SK-N-SH treated with all-trans-retinoic acid at 6 μM for 48 hours (cell line): ENCODE measurements around the gene NKAIN4.

ENCODE experiments used
- ATAC-seq: fragments of 200-7000 bp; cut with Tn5 transposase; 3 replicates; pipeline ENCODE4 v1.9.1; 2020; ENCODE audit warnings: mild to moderate bottlenecking, moderate library complexity
- ARNTL ChIP-seq: fragments of 450-650 bp; formaldehyde crosslinking; IDR thresholded peaks from 2 replicates; pipeline ENCODE4 v1.5.0; 2020; ENCODE audit warnings: low read depth, mild to moderate bottlenecking, moderate library complexity, borderline replicate concordance
- BACH2 ChIP-seq: fragments of 250-450 bp; sonication (Bioruptor Pico); IDR thresholded peaks from 2 replicates; pipeline ENCODE4 v1.9.0; 2021; ENCODE audit warnings: mild to moderate bottlenecking, borderline replicate concordance
- CSDC2 ChIP-seq: fragments of 250-450 bp; sonication (Bioruptor Pico); IDR thresholded peaks from 2 replicates; pipeline ENCODE4 v1.5.0; 2020; ENCODE audit warnings: mild to moderate bottlenecking, moderate library complexity
- ESRRG ChIP-seq: fragments of 250-450 bp; sonication (Bioruptor Pico); IDR thresholded peaks from 2 replicates; pipeline ENCODE4 v1.6.1; 2021; ENCODE audit warnings: mild to moderate bottlenecking
- GLIS3 ChIP-seq: fragments of 250-450 bp; sonication (Bioruptor Pico); IDR thresholded peaks from 2 replicates; pipeline ENCODE4 v1.5.0; 2020; ENCODE audit warnings: mild to moderate bottlenecking, moderate library complexity
- ISL1 ChIP-seq: fragments of 250-450 bp; sonication (Bioruptor Pico); IDR thresholded peaks from 2 replicates; pipeline ENCODE4 v2.1.2; 2022; ENCODE audit warnings: mild to moderate bottlenecking, moderate library complexity
- OSR1 ChIP-seq: fragments of 250-450 bp; sonication (Bioruptor Pico); IDR thresholded peaks from 2 replicates; pipeline ENCODE4 v1.8.0; 2022; ENCODE audit warnings: moderate library complexity, mild to moderate bottlenecking, inconsistent platforms
- PPARA ChIP-seq: fragments of 250-450 bp; sonication (Bioruptor Pico); IDR thresholded peaks from 2 replicates; pipeline ENCODE4 v1.5.0; 2020; ENCODE audit warnings: mild to moderate bottlenecking, borderline replicate concordance
- SNAI2 ChIP-seq: fragments of 250-450 bp; sonication (Bioruptor Pico); IDR thresholded peaks from 2 replicates; pipeline ENCODE4 v1.5.0; 2020; ENCODE audit warnings: mild to moderate bottlenecking, moderate library complexity
- TOX ChIP-seq: fragments of 250-450 bp; sonication (Bioruptor Pico); IDR thresholded peaks from 2 replicates; pipeline ENCODE4 v1.8.0; 2021; ENCODE audit warnings: mild to moderate bottlenecking, moderate library complexity, borderline replicate concordance
- ZC3H10 ChIP-seq: fragments of 250-450 bp; sonication (Bioruptor Pico); IDR thresholded peaks from 2 replicates; pipeline ENCODE4 v1.5.1; 2021; ENCODE audit warnings: mild to moderate bottlenecking, moderate library complexity
- ZFP3 ChIP-seq: fragments of 250-450 bp; sonication (Bioruptor Pico); IDR thresholded peaks from 2 replicates; pipeline ENCODE4 v1.5.0; 2020; ENCODE audit warnings: mild to moderate bottlenecking, moderate library complexity
- ZNF565 ChIP-seq: fragments of 450-650 bp; formaldehyde crosslinking; conservative IDR thresholded peaks from 2 replicates; pipeline ENCODE4 v1.5.0; 2020; ENCODE audit warnings: low read depth, mild to moderate bottlenecking, moderate library complexity
- ZNF70 ChIP-seq: fragments of 450-650 bp; formaldehyde crosslinking; IDR thresholded peaks from 2 replicates; pipeline ENCODE4 v1.5.0; 2020; ENCODE audit warnings: mild to moderate bottlenecking, moderate library complexity
- ZNF8 ChIP-seq: fragments of 450-650 bp; formaldehyde crosslinking; IDR thresholded peaks from 2 replicates; pipeline ENCODE4 v1.5.0; 2020; ENCODE audit warnings: mild to moderate bottlenecking, moderate library complexity
- TF ChIP-seq, protein P1 (sequence below): fragments of 250-450 bp; sonication (Bioruptor Pico); IDR thresholded peaks from 2 replicates; pipeline ENCODE4 v1.8.0; 2021; ENCODE audit warnings: low read depth, mild to moderate bottlenecking, moderate library complexity, borderline replicate concordance
- TF ChIP-seq, protein P2 (sequence below): fragments of 250-450 bp; sonication (Bioruptor Pico); IDR thresholded peaks from 2 replicates; pipeline ENCODE4 v1.5.1; 2020; ENCODE audit warnings: low read depth, mild to moderate bottlenecking, moderate library complexity
- TF ChIP-seq, protein P3 (sequence below): fragments of 250-450 bp; sonication (Bioruptor Pico); IDR thresholded peaks from 2 replicates; pipeline ENCODE4 v1.8.0; 2020; ENCODE audit warnings: mild to moderate bottlenecking, moderate library complexity, borderline replicate concordance
- TF ChIP-seq, protein P4 (sequence below): fragments of 250-450 bp; sonication (Bioruptor Pico); IDR thresholded peaks from 2 replicates; pipeline ENCODE4 v1.5.0; 2020; ENCODE audit warnings: mild to moderate bottlenecking, moderate library complexity

The NKAIN4 gene

GRCh38 chr20:63216041-63216848 lies 38.0 kb downstream of the NKAIN4 start, which contains the start of gene YTHDF1:
YTHDF1 (minus strand) TSS chr20:63216131; CDS start chr20:63215892, 239 bp downstream.
- TF ChIP-seq, protein P1, sequence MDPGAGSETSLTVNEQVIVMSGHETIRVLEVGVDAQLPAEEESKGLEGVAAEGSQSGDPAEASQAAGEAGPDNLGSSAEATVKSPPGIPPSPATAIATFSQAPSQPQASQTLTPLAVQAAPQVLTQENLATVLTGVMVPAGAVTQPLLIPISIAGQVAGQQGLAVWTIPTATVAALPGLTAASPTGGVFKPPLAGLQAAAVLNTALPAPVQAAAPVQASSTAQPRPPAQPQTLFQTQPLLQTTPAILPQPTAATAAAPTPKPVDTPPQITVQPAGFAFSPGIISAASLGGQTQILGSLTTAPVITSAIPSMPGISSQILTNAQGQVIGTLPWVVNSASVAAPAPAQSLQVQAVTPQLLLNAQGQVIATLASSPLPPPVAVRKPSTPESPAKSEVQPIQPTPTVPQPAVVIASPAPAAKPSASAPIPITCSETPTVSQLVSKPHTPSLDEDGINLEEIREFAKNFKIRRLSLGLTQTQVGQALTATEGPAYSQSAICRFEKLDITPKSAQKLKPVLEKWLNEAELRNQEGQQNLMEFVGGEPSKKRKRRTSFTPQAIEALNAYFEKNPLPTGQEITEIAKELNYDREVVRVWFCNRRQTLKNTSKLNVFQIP = no peak
- TF ChIP-seq ZFP3 (CRISPR knock-in tag) (no peak), ZNF565 (CRISPR knock-in tag) (no peak), CSDC2 (CRISPR knock-in tag) (no peak), GLIS3 (CRISPR knock-in tag) (no peak)
- TF ChIP-seq, all 23 proteins: peak for 0
- peak; percentile 91 for ATAC-seq

DNA sequence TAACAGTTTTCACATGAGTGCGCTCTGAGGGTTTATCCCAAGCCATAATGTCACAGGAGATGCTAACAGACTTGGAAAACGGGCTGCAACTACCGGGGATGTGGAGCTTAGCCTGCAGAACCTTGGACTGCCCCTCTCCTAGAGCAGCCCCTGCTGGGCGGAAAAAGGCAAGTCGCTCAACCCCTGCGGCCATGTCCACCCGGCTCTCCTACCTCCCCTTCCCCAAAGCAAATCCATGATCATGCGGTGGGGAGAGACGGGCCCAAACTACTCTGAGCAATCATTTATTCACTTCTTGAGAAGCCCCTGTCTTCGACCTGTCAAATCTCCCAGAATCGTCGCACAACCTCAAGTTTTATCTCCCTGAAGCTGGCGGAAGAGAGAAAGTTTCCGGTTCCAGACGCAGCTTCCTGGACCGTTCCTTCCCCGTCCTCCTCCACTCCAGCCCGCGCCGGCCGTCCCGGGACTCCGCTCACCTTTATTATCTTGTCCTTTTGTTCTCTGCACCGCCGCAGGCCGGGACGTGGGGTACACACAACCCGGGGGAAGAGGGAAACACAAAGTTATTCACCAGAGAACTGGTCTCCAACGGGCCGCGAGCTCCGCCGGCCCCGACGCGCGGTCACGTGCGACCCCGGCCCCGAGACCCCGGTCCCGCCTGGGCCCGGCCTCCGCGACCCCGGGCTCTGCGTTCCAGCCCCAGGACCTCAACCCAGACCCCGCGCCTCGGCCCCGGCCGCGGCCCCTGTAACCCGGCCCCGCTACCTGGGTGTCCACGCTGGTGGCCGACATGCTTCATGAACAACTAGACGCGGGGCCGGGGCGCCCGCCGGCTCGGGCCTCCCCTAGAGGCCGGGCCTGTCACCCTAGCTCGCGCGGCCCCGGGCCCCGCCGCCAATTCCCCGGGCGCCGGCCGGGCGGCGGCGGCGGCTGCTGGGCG lies 38.9 kb downstream of the NKAIN4 start:
- no peak for TF ChIP-seq OSR1
- no peak for TF ChIP-seq ZNF565 (CRISPR knock-in tag)
- ATAC-seq = peak; percentile 65

DNA sequence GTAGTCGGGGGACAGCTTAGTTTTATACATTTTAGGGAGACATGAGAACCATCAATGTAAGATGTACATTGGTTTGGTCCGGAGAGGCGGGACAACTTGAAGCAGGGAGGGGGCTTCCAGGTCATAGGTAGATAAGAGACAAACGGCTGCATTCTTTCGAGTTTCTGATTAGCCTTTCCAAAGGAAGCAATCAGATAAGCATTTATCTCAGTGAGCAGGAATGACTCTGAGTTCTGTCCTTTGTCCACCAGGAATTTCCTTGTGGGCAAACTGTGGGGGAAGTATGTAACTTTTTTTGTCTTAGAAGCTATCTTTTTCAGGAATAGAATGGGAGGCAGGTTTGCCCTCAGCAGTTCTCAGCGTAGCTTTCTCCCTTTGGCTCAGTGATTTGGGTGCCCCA lies 39.7 kb downstream of the NKAIN4 start:
- no peak for TF ChIP-seq ZNF8
- TF ChIP-seq ZNF565 (CRISPR knock-in tag) = no peak
- TF ChIP-seq, protein P1 = no peak
- TF ChIP-seq SNAI2 = no peak
- no peak for TF ChIP-seq PPARA (CRISPR knock-in tag)
- no peak for ATAC-seq

GRCh38 chr20:63212792-63213191 lies 41.5 kb downstream of the NKAIN4 start:
- TF ChIP-seq BACH2 = no peak
- TF ChIP-seq SNAI2 = no peak
- TF ChIP-seq ARNTL = no peak
- TF ChIP-seq TOX (CRISPR knock-in tag) = no peak
- TF ChIP-seq, all 23 proteins: peak for 0
- ATAC-seq = no peak

DNA sequence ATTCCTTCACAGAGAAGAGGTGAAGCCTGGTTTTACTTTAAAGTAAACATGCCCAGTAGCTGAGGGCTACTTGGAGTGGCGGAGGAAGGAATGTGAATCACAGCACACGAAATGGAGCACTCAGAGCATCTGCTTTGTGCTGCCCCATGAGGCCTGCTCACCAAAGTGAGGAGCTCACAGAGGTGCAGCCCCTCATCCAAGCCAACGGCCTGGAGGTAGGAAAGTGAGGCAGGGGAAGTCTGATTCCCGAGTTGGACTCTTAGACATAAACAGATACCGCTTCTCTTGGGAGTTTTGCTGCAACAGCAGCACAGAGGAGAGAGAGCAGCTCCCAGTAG lies 41.9 kb downstream of the NKAIN4 start:
- TF ChIP-seq ZC3H10 (CRISPR knock-in tag) = no peak
- no peak for TF ChIP-seq PPARA (CRISPR knock-in tag)
- no peak for TF ChIP-seq ZNF70 (CRISPR knock-in tag)
- no peak for TF ChIP-seq CSDC2 (CRISPR knock-in tag)
- TF ChIP-seq ESRRG = no peak
- no peak for TF ChIP-seq ZNF8
- TF ChIP-seq SNAI2 = no peak
- TF ChIP-seq, protein P2, sequence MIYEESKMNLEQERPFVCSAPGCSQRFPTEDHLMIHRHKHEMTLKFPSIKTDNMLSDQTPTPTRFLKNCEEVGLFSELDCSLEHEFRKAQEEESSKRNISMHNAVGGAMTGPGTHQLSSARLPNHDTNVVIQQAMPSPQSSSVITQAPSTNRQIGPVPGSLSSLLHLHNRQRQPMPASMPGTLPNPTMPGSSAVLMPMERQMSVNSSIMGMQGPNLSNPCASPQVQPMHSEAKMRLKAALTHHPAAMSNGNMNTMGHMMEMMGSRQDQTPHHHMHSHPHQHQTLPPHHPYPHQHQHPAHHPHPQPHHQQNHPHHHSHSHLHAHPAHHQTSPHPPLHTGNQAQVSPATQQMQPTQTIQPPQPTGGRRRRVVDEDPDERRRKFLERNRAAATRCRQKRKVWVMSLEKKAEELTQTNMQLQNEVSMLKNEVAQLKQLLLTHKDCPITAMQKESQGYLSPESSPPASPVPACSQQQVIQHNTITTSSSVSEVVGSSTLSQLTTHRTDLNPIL = no peak
- no peak for ATAC-seq

GRCh38 chr20:63210011-63210605 lies 44.2 kb downstream of the NKAIN4 start:
- no peak for ATAC-seq
- TF ChIP-seq, protein P3, sequence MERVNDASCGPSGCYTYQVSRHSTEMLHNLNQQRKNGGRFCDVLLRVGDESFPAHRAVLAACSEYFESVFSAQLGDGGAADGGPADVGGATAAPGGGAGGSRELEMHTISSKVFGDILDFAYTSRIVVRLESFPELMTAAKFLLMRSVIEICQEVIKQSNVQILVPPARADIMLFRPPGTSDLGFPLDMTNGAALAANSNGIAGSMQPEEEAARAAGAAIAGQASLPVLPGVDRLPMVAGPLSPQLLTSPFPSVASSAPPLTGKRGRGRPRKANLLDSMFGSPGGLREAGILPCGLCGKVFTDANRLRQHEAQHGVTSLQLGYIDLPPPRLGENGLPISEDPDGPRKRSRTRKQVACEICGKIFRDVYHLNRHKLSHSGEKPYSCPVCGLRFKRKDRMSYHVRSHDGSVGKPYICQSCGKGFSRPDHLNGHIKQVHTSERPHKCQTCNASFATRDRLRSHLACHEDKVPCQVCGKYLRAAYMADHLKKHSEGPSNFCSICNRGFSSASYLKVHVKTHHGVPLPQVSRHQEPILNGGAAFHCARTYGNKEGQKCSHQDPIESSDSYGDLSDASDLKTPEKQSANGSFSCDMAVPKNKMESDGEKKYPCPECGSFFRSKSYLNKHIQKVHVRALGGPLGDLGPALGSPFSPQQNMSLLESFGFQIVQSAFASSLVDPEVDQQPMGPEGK (CRISPR knock-in tag) = no peak
- no peak for TF ChIP-seq ZNF8
- TF ChIP-seq ZNF565 (CRISPR knock-in tag) = no peak
- TF ChIP-seq SNAI2 = no peak
- TF ChIP-seq, protein P2 = no peak
- TF ChIP-seq ISL1 (CRISPR knock-in tag) = no peak
- TF ChIP-seq PPARA (CRISPR knock-in tag) = no peak
- TF ChIP-seq, protein P4, sequence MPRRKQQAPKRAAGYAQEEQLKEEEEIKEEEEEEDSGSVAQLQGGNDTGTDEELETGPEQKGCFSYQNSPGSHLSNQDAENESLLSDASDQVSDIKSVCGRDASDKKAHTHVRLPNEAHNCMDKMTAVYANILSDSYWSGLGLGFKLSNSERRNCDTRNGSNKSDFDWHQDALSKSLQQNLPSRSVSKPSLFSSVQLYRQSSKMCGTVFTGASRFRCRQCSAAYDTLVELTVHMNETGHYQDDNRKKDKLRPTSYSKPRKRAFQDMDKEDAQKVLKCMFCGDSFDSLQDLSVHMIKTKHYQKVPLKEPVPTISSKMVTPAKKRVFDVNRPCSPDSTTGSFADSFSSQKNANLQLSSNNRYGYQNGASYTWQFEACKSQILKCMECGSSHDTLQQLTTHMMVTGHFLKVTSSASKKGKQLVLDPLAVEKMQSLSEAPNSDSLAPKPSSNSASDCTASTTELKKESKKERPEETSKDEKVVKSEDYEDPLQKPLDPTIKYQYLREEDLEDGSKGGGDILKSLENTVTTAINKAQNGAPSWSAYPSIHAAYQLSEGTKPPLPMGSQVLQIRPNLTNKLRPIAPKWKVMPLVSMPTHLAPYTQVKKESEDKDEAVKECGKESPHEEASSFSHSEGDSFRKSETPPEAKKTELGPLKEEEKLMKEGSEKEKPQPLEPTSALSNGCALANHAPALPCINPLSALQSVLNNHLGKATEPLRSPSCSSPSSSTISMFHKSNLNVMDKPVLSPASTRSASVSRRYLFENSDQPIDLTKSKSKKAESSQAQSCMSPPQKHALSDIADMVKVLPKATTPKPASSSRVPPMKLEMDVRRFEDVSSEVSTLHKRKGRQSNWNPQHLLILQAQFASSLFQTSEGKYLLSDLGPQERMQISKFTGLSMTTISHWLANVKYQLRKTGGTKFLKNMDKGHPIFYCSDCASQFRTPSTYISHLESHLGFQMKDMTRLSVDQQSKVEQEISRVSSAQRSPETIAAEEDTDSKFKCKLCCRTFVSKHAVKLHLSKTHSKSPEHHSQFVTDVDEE (CRISPR knock-in tag) = no peak
